ENCODE data around the gene CCDC73. TPM values are rescaled to one million over a fixed set of nuclear protein-coding genes. Genes with fewer than 3 reads are reported as not detected.

CCDC73 gene
- total RNA-seq, 4 donors from 2014 or later: not detected

DNA sequence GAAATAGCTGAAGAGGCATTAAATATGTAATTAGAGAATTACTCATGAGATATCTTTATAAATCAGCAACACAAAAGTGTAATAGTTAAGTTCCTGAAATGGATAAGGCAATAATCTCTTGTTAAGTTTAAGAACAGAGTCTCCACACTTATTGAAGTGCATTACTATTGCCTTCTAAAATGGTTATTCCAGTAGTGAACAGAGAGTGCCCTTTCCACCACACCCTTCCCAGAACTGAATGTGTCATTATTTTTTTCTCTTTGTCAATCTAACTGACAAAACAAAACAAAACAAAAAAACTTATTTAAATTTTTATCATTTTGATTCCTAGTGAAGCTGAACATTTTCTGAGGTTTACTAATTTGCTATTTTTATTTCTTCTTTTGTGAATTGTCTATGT lies 26.0 kb upstream of the CCDC73 start:
- Histone ChIP-seq H3K27me3 (no peaks in the 10 kb centered on the region), H3K4me3 (no peak overlapping the region), H3K36me3 (no peaks in the 10 kb centered on the region), H3K27ac (no peak overlapping the region), H3K4me1 (no peaks in the 10 kb centered on the region), H3K9me3 (no peaks in the 10 kb centered on the region)
- in situ Hi-C loops (cut with MboI; ENCODE audit: low sequenced_read_pairs in 4 of 4): no loop called here
- intact Hi-C loops (cut with DNase I; ENCODE audit: low total_unique reads): no loop called here
- ATAC-seq (no peak), DNase-seq (no peak)
- TF ChIP-seq, protein P1, sequence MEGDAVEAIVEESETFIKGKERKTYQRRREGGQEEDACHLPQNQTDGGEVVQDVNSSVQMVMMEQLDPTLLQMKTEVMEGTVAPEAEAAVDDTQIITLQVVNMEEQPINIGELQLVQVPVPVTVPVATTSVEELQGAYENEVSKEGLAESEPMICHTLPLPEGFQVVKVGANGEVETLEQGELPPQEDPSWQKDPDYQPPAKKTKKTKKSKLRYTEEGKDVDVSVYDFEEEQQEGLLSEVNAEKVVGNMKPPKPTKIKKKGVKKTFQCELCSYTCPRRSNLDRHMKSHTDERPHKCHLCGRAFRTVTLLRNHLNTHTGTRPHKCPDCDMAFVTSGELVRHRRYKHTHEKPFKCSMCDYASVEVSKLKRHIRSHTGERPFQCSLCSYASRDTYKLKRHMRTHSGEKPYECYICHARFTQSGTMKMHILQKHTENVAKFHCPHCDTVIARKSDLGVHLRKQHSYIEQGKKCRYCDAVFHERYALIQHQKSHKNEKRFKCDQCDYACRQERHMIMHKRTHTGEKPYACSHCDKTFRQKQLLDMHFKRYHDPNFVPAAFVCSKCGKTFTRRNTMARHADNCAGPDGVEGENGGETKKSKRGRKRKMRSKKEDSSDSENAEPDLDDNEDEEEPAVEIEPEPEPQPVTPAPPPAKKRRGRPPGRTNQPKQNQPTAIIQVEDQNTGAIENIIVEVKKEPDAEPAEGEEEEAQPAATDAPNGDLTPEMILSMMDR (IDR thresholded peaks at IDR 0.05 in 4 of 5, conservative IDR thresholded peaks at IDR 0.05 in 1 of 5): no peak
- TF ChIP-seq POLR2A (IDR thresholded peaks at IDR 0.05): no peak

DNA sequence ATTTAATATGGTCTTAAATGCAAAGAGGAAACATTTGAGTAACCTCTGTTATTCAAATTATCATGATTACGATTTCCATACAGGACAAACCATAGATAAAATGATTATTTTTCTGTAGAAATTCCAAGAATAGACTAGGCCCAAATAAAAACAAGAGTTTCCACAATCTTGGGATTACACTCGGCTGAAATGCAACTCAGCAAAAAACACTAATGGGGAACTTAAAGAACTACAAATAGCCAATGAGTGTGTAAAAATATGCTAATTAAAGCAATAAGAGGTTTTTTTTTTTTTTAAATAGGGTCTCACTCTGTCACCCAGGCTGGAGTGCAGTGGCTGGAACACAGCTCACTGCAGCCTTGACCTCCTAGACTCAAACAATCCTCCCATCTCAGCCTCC lies 24.7 kb upstream of the CCDC73 start:
- Histone ChIP-seq H3K4me3 (no peak overlapping the region), H3K27me3 (no peaks in the 10 kb centered on the region), H3K9me3 (no peaks in the 10 kb centered on the region), H3K4me1 (no peaks in the 10 kb centered on the region), H3K36me3 (no peaks in the 10 kb centered on the region), H3K27ac (no peak overlapping the region)
- DNase-seq (no peak), ATAC-seq (no peak)
- in situ Hi-C loops (cut with MboI; ENCODE audit: low sequenced_read_pairs in 4 of 4): no loop called here
- intact Hi-C loops (cut with DNase I; ENCODE audit: low total_unique reads): no loop called here
- TF ChIP-seq, protein P1 (IDR thresholded peaks at IDR 0.05 in 4 of 5, conservative IDR thresholded peaks at IDR 0.05 in 1 of 5): no peak
- TF ChIP-seq POLR2A (IDR thresholded peaks at IDR 0.05): no peak

DNA sequence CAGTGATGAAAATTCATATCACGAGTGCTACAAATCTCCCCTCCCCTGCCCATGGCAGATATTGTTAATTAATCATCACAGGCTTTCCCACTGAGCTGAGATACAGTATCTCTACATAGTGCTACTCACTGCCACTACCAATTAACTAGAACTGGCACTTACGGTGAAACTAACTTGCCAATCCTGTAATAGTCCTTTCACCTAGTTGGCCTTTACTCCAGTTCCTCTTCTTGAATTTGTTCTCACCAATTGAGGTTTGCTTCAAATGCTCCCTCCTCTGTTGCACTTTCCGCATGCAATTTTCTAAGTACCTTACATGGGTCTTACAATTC lies 23.4 kb upstream of the CCDC73 start:
- TF ChIP-seq, protein P1 (IDR thresholded peaks at IDR 0.05 in 4 of 5, conservative IDR thresholded peaks at IDR 0.05 in 1 of 5): no peak
- TF ChIP-seq POLR2A (IDR thresholded peaks at IDR 0.05): no peak
- Histone ChIP-seq H3K27ac (no peak overlapping the region), H3K4me3 (no peak overlapping the region), H3K27me3 (no peaks in the 10 kb centered on the region), H3K36me3 (no peaks in the 10 kb centered on the region), H3K9me3 (no peaks in the 10 kb centered on the region), H3K4me1 (no peaks in the 10 kb centered on the region)
- intact Hi-C loops (cut with DNase I; ENCODE audit: low total_unique reads) (no loop called here), in situ Hi-C loops (cut with MboI; ENCODE audit: low sequenced_read_pairs in 4 of 4) (no loop called here)
- ATAC-seq (no peak), DNase-seq (no peak)

DNA sequence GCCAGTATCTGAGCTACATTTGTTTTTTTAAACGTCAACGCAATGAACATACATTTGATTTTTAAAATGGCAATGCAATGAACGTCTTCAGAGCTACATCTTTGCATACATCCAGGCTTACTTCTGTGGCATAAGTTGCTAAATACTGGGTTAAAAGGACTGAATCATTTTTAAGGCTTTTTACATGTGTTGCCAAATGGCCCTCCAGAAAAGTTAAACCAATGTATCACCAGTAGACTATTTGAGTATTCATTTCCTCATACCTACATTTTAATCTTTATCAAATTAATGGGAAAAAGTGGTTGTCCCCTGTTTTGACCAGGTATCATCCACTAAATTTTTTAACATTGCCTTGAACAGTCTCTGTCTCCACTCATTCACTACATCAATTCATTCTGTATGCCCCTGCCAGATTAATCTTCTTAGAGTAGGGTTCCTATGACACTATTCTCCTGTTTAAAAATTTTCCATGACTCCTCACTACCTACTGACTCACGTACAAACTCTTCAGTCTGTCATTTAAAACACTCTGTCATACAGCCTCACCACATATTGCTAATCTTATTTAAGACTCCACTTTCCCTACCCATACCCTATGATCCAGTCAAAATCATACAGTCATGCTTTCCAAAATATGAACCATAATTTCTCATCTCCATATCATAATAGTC lies 22.9 kb upstream of the CCDC73 start:
- intact Hi-C loops (cut with DNase I; ENCODE audit: low total_unique reads): no loop called here
- Histone ChIP-seq H3K4me3 (no peak overlapping the region), H3K27me3 (no peaks in the 10 kb centered on the region), H3K27ac (no peak overlapping the region), H3K4me1 (no peaks in the 10 kb centered on the region), H3K36me3 (no peaks in the 10 kb centered on the region), H3K9me3 (no peaks in the 10 kb centered on the region)
- in situ Hi-C loops (cut with MboI; ENCODE audit: low sequenced_read_pairs in 4 of 4): no loop called here
- no peak for TF ChIP-seq POLR2A (IDR thresholded peaks at IDR 0.05)
- TF ChIP-seq, protein P1 (IDR thresholded peaks at IDR 0.05 in 4 of 5, conservative IDR thresholded peaks at IDR 0.05 in 1 of 5): no peak
- DNase-seq: no peak
- no peak for ATAC-seq

DNA sequence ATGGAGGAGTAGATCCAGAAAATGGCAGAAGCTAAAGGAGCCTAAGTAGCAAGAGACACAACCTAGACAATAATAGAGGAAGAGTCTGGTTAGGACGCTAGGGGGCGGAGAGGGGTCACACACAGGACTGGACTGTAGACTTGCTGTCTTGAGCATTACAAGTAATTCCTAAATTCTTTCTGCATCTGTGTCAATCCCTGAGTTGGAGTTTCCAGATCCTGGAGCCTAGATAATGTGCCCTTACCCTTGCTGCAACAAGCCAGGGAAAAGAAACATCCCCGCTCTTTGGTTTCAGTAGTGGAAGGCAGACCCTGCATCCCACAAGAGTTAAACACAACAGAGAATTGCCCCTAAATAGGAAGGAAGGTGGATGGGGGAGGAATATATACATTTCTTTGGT lies 14.9 kb upstream of the CCDC73 start:
- in situ Hi-C loops (cut with MboI; ENCODE audit: low sequenced_read_pairs in 4 of 4): no loop called here
- H3K27ac ChIP-seq: no peak overlapping the region
- no peaks in the 10 kb centered on the region for H3K9me3 ChIP-seq
- H3K36me3 ChIP-seq: no peaks in the 10 kb centered on the region
- H3K27me3 ChIP-seq: no peaks in the 10 kb centered on the region
- ATAC-seq (no peak), DNase-seq (peak; percentile 8 to 18)
- intact Hi-C loops (cut with DNase I; ENCODE audit: low total_unique reads): loop anchor here (1.0 kb wide), 1 partner anchor 84 kb away; no protein-coding TSS in a partner anchor
- TF ChIP-seq, protein P1 (IDR thresholded peaks at IDR 0.05 in 4 of 5, conservative IDR thresholded peaks at IDR 0.05 in 1 of 5): peak in 3 of 5 experiments; percentile 32 to 46 (median 40)
- TF ChIP-seq POLR2A (IDR thresholded peaks at IDR 0.05): no peak
- no peak overlapping the region for H3K4me3 ChIP-seq
- no peaks in the 10 kb centered on the region for H3K4me1 ChIP-seq
